ENCODE measurements around the gene TWNK. TPM values are rescaled to one million over a fixed set of nuclear protein-coding genes. Genes with fewer than 3 reads are reported as not detected.
"Not testable (repeated sequence)": the region's sequence is repeated elsewhere in the genome, so short reads cannot be mapped to it uniquely, and the experiment has no call there.

The TWNK gene
- total RNA-seq, 4 donors from 2014 or later = 7.6 to 9.0 (median 8.1) TPM

- peaks cover 34% of the 10 kb centered on the region for H3K4me1 ChIP-seq
- H3K27ac ChIP-seq = peak overlapping the region; percentile 98
- 0% methylated on average over 21 of the region's 47 CpGs for WGBS
- peak overlapping the region; percentile 87 for H3K4me3 ChIP-seq
- H3K9me3 ChIP-seq = no peaks in the 10 kb centered on the region
- peaks cover 26% of the 10 kb centered on the region for H3K36me3 ChIP-seq
- peak; percentile 93 to 95 for DNase-seq (ENCODE audit: low spot score in 2 of 2)
- no peaks in the 10 kb centered on the region for H3K27me3 ChIP-seq
- TF ChIP-seq CTCF (IDR thresholded peaks at IDR 0.05) (no peak), EP300 (IDR thresholded peaks at IDR 0.05) (no peak), POLR2AphosphoS5 (IDR thresholded peaks at IDR 0.05) (no peak), POLR2A (IDR thresholded peaks at IDR 0.05) (peak in 1 of 2 donors; percentile 10)
Measured at GRCh38 chr10:101031796-101032636, 44.7 kb downstream of the TWNK start.

DNA sequence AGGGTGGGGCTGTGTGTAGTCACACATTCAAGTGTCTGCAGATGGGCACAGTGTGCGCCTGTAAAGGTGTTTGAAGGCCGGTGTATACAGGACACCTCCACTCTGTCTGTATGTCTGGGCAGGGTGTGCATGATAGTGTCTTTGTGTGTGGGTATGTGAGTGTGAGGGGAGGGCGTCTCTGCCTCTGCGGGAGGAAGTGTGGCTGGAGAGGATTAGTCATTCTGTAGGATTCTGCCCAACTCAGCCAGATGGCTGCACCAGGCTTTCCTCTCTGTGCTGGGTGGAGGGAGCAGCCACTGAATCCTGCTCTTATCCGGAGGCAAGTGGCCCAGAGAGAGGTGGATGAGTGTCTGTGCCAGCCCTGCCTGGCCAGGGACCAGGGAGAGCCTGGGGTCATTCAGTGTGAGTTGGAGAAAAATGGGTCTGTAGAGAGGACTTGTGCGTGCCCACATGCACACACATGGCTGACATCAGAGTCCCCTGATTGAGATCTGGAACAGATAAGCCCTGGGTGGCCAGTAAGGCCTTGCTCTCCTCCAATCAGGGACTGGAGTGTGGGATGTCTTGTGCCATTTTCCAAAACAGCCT lies 45.4 kb downstream of the TWNK start:
- Histone ChIP-seq H3K4me3 (peak overlapping the region; percentile 87), H3K27ac (peak overlapping the region; percentile 98), H3K36me3 (peaks cover 33% of the 10 kb centered on the region), H3K4me1 (peaks cover 34% of the 10 kb centered on the region), H3K27me3 (no peaks in the 10 kb centered on the region), H3K9me3 (no peaks in the 10 kb centered on the region)
- no peak for TF ChIP-seq POLR2AphosphoS5 (IDR thresholded peaks at IDR 0.05)
- peak in 1 of 2 donors; percentile 8 for TF ChIP-seq POLR2A (IDR thresholded peaks at IDR 0.05)
- TF ChIP-seq CTCF (IDR thresholded peaks at IDR 0.05) = no peak
- WGBS = 3% methylated on average over 6 of the region's 6 CpGs
- DNase-seq (ENCODE audit: low spot score in 2 of 2) = peak in 1 of 2 donors; percentile 84

- Histone ChIP-seq H3K27me3 (no peaks in the 10 kb centered on the region), H3K4me3 (peak overlapping the region; percentile 87), H3K27ac (peak overlapping the region; percentile 98), H3K4me1 (peaks cover 34% of the 10 kb centered on the region), H3K9me3 (no peaks in the 10 kb centered on the region), H3K36me3 (peaks cover 38% of the 10 kb centered on the region)
- DNase-seq (ENCODE audit: low spot score in 2 of 2) = no peak
- 60% methylated on average over 3 of the region's 3 CpGs for WGBS
- no peak for TF ChIP-seq EP300 (IDR thresholded peaks at IDR 0.05)
- TF ChIP-seq POLR2A (IDR thresholded peaks at IDR 0.05) = no peak
- TF ChIP-seq CTCF (IDR thresholded peaks at IDR 0.05) = no peak
- no peak for TF ChIP-seq POLR2AphosphoS5 (IDR thresholded peaks at IDR 0.05)
Measured at GRCh38 chr10:101033276-101033675, 45.9 kb downstream of the TWNK start.

- H3K4me3 ChIP-seq; H3K27me3 ChIP-seq; H3K27ac ChIP-seq; DNase-seq (ENCODE audit: low spot score in 2 of 2); H3K9me3 ChIP-seq: not testable (repeated sequence)
- peaks cover 34% of the 10 kb centered on the region for H3K4me1 ChIP-seq
- peaks cover 50% of the 10 kb centered on the region for H3K36me3 ChIP-seq
- 93% methylated on average over 4 of the region's 4 CpGs for WGBS
Measured at GRCh38 chr10:101034404-101034803, 47.1 kb downstream of the TWNK start.

- Histone ChIP-seq H3K4me3 (no peak overlapping the region), H3K9me3 (no peaks in the 10 kb centered on the region), H3K36me3 (peaks cover 56% of the 10 kb centered on the region), H3K27me3 (no peaks in the 10 kb centered on the region), H3K4me1 (peaks cover 32% of the 10 kb centered on the region), H3K27ac (no peak overlapping the region)
- no peak for DNase-seq (ENCODE audit: low spot score in 2 of 2)
- no peak for TF ChIP-seq EP300 (IDR thresholded peaks at IDR 0.05)
- 100% methylated on average over 7 of the region's 7 CpGs for WGBS
Measured at GRCh38 chr10:101035314-101035713, 48.0 kb downstream of the TWNK start.

GRCh38 chr10:101035916-101036702 lies 48.8 kb downstream of the TWNK start:
- H3K36me3 ChIP-seq = peaks cover 56% of the 10 kb centered on the region

More at GRCh38 chr10:101035916-101036702, 48.8 kb downstream of the TWNK start:
- Histone ChIP-seq H3K4me1 (peaks cover 25% of the 10 kb centered on the region), H3K27me3 (no peaks in the 10 kb centered on the region), H3K4me3 (no peak overlapping the region), H3K9me3 (no peaks in the 10 kb centered on the region), H3K27ac (no peak overlapping the region)
- 85% methylated on average over 10 of the region's 10 CpGs for WGBS
- no peak for DNase-seq (ENCODE audit: low spot score in 2 of 2)
- TF ChIP-seq POLR2A (IDR thresholded peaks at IDR 0.05) (no peak), EP300 (IDR thresholded peaks at IDR 0.05) (no peak), POLR2AphosphoS5 (IDR thresholded peaks at IDR 0.05) (no peak)

All from suprapubic skin (tissue), 4 donors.